Endothelial cell of umbilical vein (primary cell): ENCODE measurements around the gene EFHD2. TPM values are rescaled to one million over a fixed set of nuclear protein-coding genes. Genes with fewer than 3 reads are reported as not detected.

Experiments used
- BruUV-seq: library from RNA; stranded (reverse); fragments of 400-500 nt; replicated peaks from 2 replicates; lab custom pipeline; 2021; lab: Mats Ljungman, UMichigan
- CTCF ChIA-PET: fragments of 300-600, 350-600 bp; sonication (Branson Sonifier 250); formaldehyde crosslinking; loops from one replicate; lab custom pipeline; 2021; ENCODE audit warnings: antibody characterized with exemption, inconsistent platforms; lab: Charles Lee
- POLR2A ChIA-PET: fragments of 300-600, 350-600 bp; sonication (Branson Sonifier 250); formaldehyde crosslinking; loops from one replicate; lab custom pipeline; 2021; ENCODE audit warnings: antibody characterized with exemption, inconsistent platforms; lab: Charles Lee
- DNase-seq: peaks from one replicate; pipeline ENCODE4 v3.0.0-alpha.2; 2011; ENCODE audit warnings: low read depth, low spot score
- FAIRE-seq: peaks from 2 replicates; lab custom pipeline; 2011; peaks lifted over from hg19 to GRCh38; lab: Jason Lieb, UNC
- H2AFZ ChIP-seq: 2 replicates; pipeline ENCODE4 v1.6.0; 2012; ENCODE audit warnings: low read depth, low read length, control low read depth, inconsistent platforms
- H3K27ac ChIP-seq: 2 replicates; pipeline ENCODE4 v1.5.1; 2011; ENCODE audit warnings: low read depth, mild to moderate bottlenecking, control low read depth, low read length, moderate library complexity; ENCODE audit not compliant: insufficient read depth
- H3K27me3 ChIP-seq, 2 experiments: 2 replicates each; pipeline versions ENCODE4 v1.6.0 to v1.6.1; 2011; ENCODE audit warnings: low read length in 2 of 2, mixed read lengths in 1 of 2; ENCODE audit not compliant: control insufficient read depth in 2 of 2, insufficient read depth in 2 of 2
- H3K36me3 ChIP-seq, 2 experiments: 2 replicates in 1 of 2; 3 replicates in 1 of 2; pipeline ENCODE4 v1.5.1; 2011; ENCODE audit warnings: low read length in 2 of 2, mild to moderate bottlenecking in 1 of 2, moderate library complexity in 1 of 2; ENCODE audit not compliant: control insufficient read depth in 2 of 2, insufficient read depth in 2 of 2; ENCODE audit errors: extremely low read depth in 1 of 2
- H3K4me1 ChIP-seq: 3 replicates; pipeline ENCODE4 v1.5.1; 2011; ENCODE audit warnings: mild to moderate bottlenecking, low read length; ENCODE audit not compliant: control insufficient read depth, insufficient read depth; ENCODE audit errors: extremely low read depth
- H3K4me2 ChIP-seq: 2 replicates; pipeline ENCODE4 v1.6.1; 2011; ENCODE audit warnings: low read length, control low read depth, mixed read lengths; ENCODE audit not compliant: insufficient read depth
- H3K4me3 ChIP-seq, 3 experiments: fragments of 200-600 bp in 1 of 3; sonication (generic), shearing (Covaris generic) in 1 of 3; replicated peaks in 1 of 3; 2 replicates each; pipeline ENCODE4 v1.5.1; 2011 to 2016; ENCODE audit warnings: control low read depth in 3 of 3, low read length in 3 of 3, mild to moderate bottlenecking in 2 of 3, inconsistent platforms in 1 of 3, low read depth in 1 of 3, moderate library complexity in 1 of 3; ENCODE audit not compliant: insufficient read depth in 1 of 3
- H3K79me2 ChIP-seq: 2 replicates; pipeline ENCODE4 v1.6.0; 2012; ENCODE audit warnings: low read length, inconsistent platforms; ENCODE audit not compliant: control insufficient read depth, insufficient read depth
- H3K9ac ChIP-seq: replicated peaks from 2 replicates; pipeline ENCODE3; 2011; ENCODE audit warnings: low read length, control low read depth; ENCODE audit not compliant: insufficient read depth; ENCODE audit errors: extremely low read depth
- H3K9me1 ChIP-seq: replicated peaks from 3 replicates; pipeline ENCODE4 v1.6.0; 2011; ENCODE audit warnings: mild to moderate bottlenecking, low read length; ENCODE audit not compliant: control insufficient read depth, insufficient read depth; ENCODE audit errors: extremely low read depth
- H3K9me3 ChIP-seq: replicated peaks from 2 replicates; pipeline ENCODE4 v1.5.1; 2012; ENCODE audit warnings: low read length, inconsistent platforms; ENCODE audit not compliant: control insufficient read depth, insufficient read depth
- H4K20me1 ChIP-seq: replicated peaks from 2 replicates; pipeline ENCODE3; 2011; ENCODE audit warnings: mild to moderate bottlenecking, low read length; ENCODE audit not compliant: control insufficient read depth, insufficient read depth; ENCODE audit errors: extremely low read depth
- EZH2 ChIP-seq: IDR thresholded peaks from 2 replicates; pipeline ENCODE4 v1.6.1; 2012; ENCODE audit warnings: borderline replicate concordance, low read depth, mild to moderate bottlenecking, moderate library complexity, low read length, inconsistent platforms; ENCODE audit not compliant: severe bottlenecking
- FOS ChIP-seq: IDR thresholded peaks from 2 replicates; pipeline ENCODE4 v1.6.1; 2011; ENCODE audit warnings: mild to moderate bottlenecking, low read length, moderate library complexity, borderline replicate concordance; ENCODE audit not compliant: insufficient read depth
- GATA2 ChIP-seq: IDR thresholded peaks from 2 replicates; pipeline ENCODE4 v1.7.0; 2011; ENCODE audit warnings: low read depth, mild to moderate bottlenecking, moderate library complexity, mixed read lengths, low read length; ENCODE audit not compliant: insufficient read length, insufficient read depth
- JUN ChIP-seq: IDR thresholded peaks from 2 replicates; pipeline ENCODE4 v1.6.1; 2011; ENCODE audit warnings: borderline replicate concordance, low read depth; ENCODE audit not compliant: insufficient read length, insufficient read depth
- MYC ChIP-seq: IDR thresholded peaks from one replicate; pipeline ENCODE4 v1.6.1; 2011; ENCODE audit warnings: mild to moderate bottlenecking, low read depth, low read length
- POLR2A ChIP-seq: IDR thresholded peaks from 2 replicates; pipeline ENCODE4 v1.6.1; 2012; ENCODE audit warnings: low read depth, mild to moderate bottlenecking, control low read depth, low read length
- POLR2AphosphoS5 ChIP-seq: IDR thresholded peaks from 2 replicates; pipeline ENCODE4 v1.6.1; 2012; ENCODE audit warnings: low read depth, mild to moderate bottlenecking, control low read depth, low read length, moderate library complexity; ENCODE audit not compliant: insufficient read depth
- dilution Hi-C: fragments of 300-500 bp; cut with MboI; formaldehyde crosslinking; loops from one replicate; pipeline ENCODE4 v1.15.0; 2019; ENCODE audit warnings: low sequenced_read_pairs; ENCODE audit not compliant: extremely low pct_ligation_motif_present
- intact Hi-C: fragments of 100-400 bp; cut with micrococcal nuclease; formaldehyde crosslinking; loops from one replicate; pipeline ENCODE4 v1.10.0; 2022
- polyA plus RNA-seq, 4 experiments: library from polyadenylated mRNA; depleted of rRNA in 3 of 4; stranded (reverse) in 3 of 4; unstranded in 1 of 4; fragments of >200 nt; gene quantifications; 2 replicates each; pipeline versions ENCODE4 v1.2.1 to v1.2.3, GENCODE V29; 2011 to 2012; ENCODE audit warnings: missing spikeins in 1 of 4
- total RNA-seq: library from RNA; stranded (reverse); gene quantifications from 2 replicates; pipeline ENCODE4 v1.2.3, GENCODE V29; 2021
- TF ChIP-seq, protein P1 (sequence below), 2 donors: IDR thresholded peaks; 1 replicate in 1 of 2; 2 replicates in 1 of 2; pipeline ENCODE4 v1.5.1; 2011; ENCODE audit warnings: low read length in 2 of 2, mild to moderate bottlenecking in 2 of 2, moderate library complexity in 2 of 2, control low read depth in 1 of 2, inconsistent platforms in 1 of 2, low read depth in 1 of 2; ENCODE audit not compliant: insufficient read depth in 1 of 2; ENCODE audit errors: extremely low read depth in 1 of 2
- TF ChIP-seq, protein P2 (sequence below): IDR thresholded peaks from 2 replicates; pipeline ENCODE4 v1.6.1; 2011; ENCODE audit not compliant: insufficient read depth, insufficient read length

EFHD2 gene
- total and polyA plus RNA-seq, 2 donors (not counting 3 experiments of a cell fraction or from before 2014, with no cell fraction given): 50.2 to 73.5 TPM

DNA sequence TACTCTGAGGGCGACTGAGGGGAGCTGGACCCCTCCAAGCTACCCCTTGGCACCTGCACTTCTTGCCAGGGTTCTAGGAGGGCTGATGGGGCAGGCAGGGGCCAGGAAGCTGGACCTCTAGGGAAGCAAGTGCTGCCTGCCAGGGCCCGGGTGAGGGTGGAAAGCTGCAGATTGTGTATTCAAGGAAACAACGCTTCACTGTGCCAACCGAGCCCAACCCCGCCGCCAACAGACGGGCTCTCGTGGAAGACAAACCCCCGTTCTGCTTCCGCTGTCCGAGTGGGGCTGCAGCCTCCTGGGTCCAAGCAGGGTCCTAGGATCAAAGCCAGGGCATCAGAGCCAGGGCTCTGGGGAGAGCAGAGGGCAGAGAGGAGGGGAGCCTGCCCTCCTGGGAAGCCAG is 3.2 kb downstream of the EFHD2 start:
- dilution Hi-C loops (loop anchor here (10.0 kb wide), 1 partner anchor 88 kb away; no protein-coding TSS in a partner anchor), intact Hi-C loops (loop anchor here (10.0 kb wide), 1 partner anchor 408 kb away; no protein-coding TSS in a partner anchor)
- Histone ChIP-seq H3K4me1 (peaks cover 53% of the 10 kb centered on the region), H2AFZ (no peak overlapping the region), H3K9me1 (no peaks in the 10 kb centered on the region), H3K9me3 (no peaks in the 10 kb centered on the region), H3K27ac (peak overlapping the region; percentile 40), H3K4me3 (peak overlapping the region in 1 of 3 experiments; percentile 4), H3K36me3 (peaks cover 0 to 4% of the 10 kb centered on the region in 2 experiments), H3K4me2 (peak overlapping the region; percentile 69), H3K9ac (no peak overlapping the region), H4K20me1 (no peaks in the 10 kb centered on the region), H3K27me3 (no peaks in the 10 kb centered on the region), H3K79me2 (peaks cover 66% of the 10 kb centered on the region)
- TF ChIP-seq POLR2AphosphoS5 (no peak), MYC (no peak), EZH2 (no peak), FOS (no peak), POLR2A (no peak), GATA2 (no peak), JUN (no peak)
- TF ChIP-seq, protein P1, sequence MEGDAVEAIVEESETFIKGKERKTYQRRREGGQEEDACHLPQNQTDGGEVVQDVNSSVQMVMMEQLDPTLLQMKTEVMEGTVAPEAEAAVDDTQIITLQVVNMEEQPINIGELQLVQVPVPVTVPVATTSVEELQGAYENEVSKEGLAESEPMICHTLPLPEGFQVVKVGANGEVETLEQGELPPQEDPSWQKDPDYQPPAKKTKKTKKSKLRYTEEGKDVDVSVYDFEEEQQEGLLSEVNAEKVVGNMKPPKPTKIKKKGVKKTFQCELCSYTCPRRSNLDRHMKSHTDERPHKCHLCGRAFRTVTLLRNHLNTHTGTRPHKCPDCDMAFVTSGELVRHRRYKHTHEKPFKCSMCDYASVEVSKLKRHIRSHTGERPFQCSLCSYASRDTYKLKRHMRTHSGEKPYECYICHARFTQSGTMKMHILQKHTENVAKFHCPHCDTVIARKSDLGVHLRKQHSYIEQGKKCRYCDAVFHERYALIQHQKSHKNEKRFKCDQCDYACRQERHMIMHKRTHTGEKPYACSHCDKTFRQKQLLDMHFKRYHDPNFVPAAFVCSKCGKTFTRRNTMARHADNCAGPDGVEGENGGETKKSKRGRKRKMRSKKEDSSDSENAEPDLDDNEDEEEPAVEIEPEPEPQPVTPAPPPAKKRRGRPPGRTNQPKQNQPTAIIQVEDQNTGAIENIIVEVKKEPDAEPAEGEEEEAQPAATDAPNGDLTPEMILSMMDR (IDR thresholded peaks at IDR 0.05; ENCODE audit: extremely low read depth in 1 of 2, insufficient read depth in 1 of 2, low read depth in 1 of 2, low read length in 2 of 2): no peak
- TF ChIP-seq, protein P2, sequence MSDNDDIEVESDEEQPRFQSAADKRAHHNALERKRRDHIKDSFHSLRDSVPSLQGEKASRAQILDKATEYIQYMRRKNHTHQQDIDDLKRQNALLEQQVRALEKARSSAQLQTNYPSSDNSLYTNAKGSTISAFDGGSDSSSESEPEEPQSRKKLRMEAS: no peak
- ChIA-PET CTCF (interaction anchor here (1.1 to 4.0 kb wide), 8 partner anchors 15 to 89 kb away, joined by 3 to 33 read pairs (median 6); no protein-coding TSS in a partner anchor), POLR2A (no interaction called here)
- DNase-seq: peak; percentile 62
- BruUV-seq: no TSS peak
- FAIRE-seq: peak; percentile 83
